HG03025 (cell line): ENCODE measurements around the gene SDR39U1.

Source experiments
- ATAC-seq: cut with Tn5 transposase; IDR thresholded peaks from one replicate; pipeline ENCODE4 v1.9.1; 2021; ENCODE audit warnings: mild to moderate bottlenecking, moderate library complexity; ENCODE audit not compliant: unreplicated experiment, low FRiP score

SDR39U1 gene

DNA sequence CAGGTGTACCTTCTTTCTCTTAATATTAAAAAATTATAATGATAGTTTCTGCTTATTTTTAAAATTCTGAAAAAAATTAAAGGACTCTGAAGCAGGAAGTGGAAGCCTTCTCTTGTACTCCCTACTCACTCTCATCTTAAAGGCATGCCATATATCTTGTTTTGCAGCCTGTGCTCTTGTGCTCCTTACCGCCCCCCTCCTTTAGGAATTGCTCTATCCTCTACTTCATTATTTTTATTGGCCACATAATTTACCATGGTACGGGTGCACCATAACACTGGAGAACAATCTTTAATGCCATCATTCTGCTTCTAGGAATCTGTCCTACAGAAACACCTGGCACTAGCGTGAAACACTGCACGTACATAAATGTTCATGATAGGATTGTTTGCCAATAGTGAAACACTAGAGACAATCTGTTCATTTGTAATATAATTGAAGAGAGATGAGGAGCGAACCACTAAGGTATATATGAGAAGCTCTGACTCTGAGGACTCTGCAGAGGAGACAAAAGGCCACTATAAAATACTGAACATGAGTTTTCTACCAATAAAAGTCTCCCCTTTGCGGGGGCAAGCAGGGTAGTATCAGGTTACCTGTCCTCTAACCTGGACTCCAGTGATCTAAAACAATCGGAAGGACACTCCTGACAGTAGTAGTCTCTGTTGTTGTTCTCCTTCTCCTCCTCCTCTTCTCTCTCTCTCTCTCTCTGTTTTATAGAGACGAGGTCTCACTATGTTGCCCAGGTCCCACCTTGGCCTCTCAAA lies 50.1 kb downstream of the SDR39U1 start:
- no peak for ATAC-seq

DNA sequence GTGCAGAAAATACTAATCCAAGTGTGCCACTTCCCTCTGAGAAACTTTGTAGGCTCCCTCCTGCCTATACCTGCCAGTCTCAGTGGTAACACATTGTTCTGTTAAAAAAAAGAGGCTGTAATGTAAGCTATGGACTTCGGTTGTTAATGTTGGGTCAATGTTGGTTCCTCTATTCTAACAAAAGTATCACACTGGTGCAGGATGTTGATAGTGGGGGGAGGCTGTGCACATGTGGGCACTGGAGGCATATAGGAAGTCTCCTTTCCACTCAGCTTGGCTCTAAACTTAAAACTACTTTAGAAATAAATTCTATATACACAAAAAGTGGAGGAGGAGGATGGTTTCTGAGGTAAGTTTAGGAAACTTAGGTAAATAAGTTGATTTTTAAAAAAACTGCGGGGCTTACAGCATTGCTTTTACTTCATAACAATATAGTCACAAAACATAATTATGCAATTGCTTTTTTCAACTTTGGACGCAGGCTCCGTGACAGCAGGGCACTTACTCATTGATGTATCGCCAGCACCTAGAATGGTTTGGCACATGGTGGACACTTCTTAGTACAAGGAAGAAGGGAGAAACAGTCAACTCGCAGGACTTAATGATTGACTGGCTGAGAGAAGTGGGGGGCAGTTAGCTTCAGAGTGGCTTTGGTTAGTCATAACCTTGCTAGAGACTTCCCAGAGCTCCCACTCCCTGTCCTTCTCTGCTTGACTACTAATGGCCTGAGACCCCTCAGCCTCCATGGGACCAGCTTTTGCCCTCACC lies 51.7 kb downstream of the SDR39U1 start:
- no peak for ATAC-seq
